IMR-90 (cell line): ENCODE results near the gene PRKCE. TPM values are rescaled to one million over a fixed set of nuclear protein-coding genes. Genes with fewer than 3 reads are reported as not detected.

Experiments used
- ATAC-seq: fragments of 200-7000 bp; cut with Tn5 transposase; 2 replicates; pipeline ENCODE4 v1.9.1; 2020; ENCODE audit warnings: low read depth, mild to moderate bottlenecking, moderate library complexity
- BruUV-seq: library from RNA; stranded (reverse); fragments of 400-500 nt; replicated peaks from 2 replicates; lab custom pipeline; 2021; lab: Mats Ljungman, UMichigan
- CTCF ChIA-PET: fragments of 300-600 bp; formaldehyde crosslinking; extraction: SDS; loops from one replicate; lab custom pipeline; 2021; ENCODE audit warnings: antibody characterized with exemption; lab: Yijun Ruan, JAX
- POLR2A ChIA-PET: fragments of 300-600 bp; sonication (Branson Sonifier 250); formaldehyde crosslinking; loops from one replicate; lab custom pipeline; 2022; ENCODE audit warnings: antibody characterized with exemption; ENCODE audit not compliant: unreplicated experiment; lab: Charles Lee
- DNase-seq: peaks from one replicate; pipeline ENCODE4 v3.0.0; 2013
- H2AFZ ChIP-seq: replicated peaks from 2 replicates; pipeline ENCODE3; 2013; ENCODE audit warnings: low read length, mild to moderate bottlenecking; ENCODE audit not compliant: poor library complexity
- H2AK5ac ChIP-seq: 2 replicates; pipeline ENCODE4 v1.6.1; 2013; ENCODE audit warnings: low read depth, low read length, inconsistent platforms
- H2AK9ac ChIP-seq: replicated peaks from 2 replicates; pipeline ENCODE3; 2013; ENCODE audit warnings: mild to moderate bottlenecking, low read depth, low read length, moderate library complexity; ENCODE audit not compliant: poor library complexity
- H2BK120ac ChIP-seq: 2 replicates; pipeline ENCODE4 v1.6.1; 2013; ENCODE audit warnings: low read depth, low read length, inconsistent platforms
- H2BK15ac ChIP-seq: 3 replicates; pipeline ENCODE4 v1.6.1; 2013; ENCODE audit warnings: low read depth, low read length, inconsistent platforms
- H2BK20ac ChIP-seq: 2 replicates; pipeline ENCODE4 v1.6.1; 2013; ENCODE audit warnings: low read depth, mild to moderate bottlenecking, inconsistent platforms, low read length, moderate library complexity
- H2BK5ac ChIP-seq: 2 replicates; pipeline ENCODE4 v1.6.1; 2013; ENCODE audit warnings: mild to moderate bottlenecking, low read depth, low read length, inconsistent platforms; ENCODE audit not compliant: poor library complexity, severe bottlenecking
- H3K14ac ChIP-seq: replicated peaks from 2 replicates; pipeline ENCODE4 v1.6.1; 2013; ENCODE audit warnings: low read depth, low read length, inconsistent platforms
- H3K18ac ChIP-seq: 2 replicates; pipeline ENCODE4 v1.6.1; 2013; ENCODE audit warnings: low read depth, low read length, control low read depth
- H3K23ac ChIP-seq: 2 replicates; pipeline ENCODE4 v1.6.1; 2013; ENCODE audit warnings: low read depth, low read length, inconsistent platforms
- H3K27ac ChIP-seq: 2 replicates; pipeline ENCODE4 v1.5.1; 2013; ENCODE audit warnings: mild to moderate bottlenecking, control low read depth, low read length; ENCODE audit not compliant: insufficient read depth
- H3K27me3 ChIP-seq: 2 replicates; pipeline ENCODE4 v1.6.1; 2013; ENCODE audit warnings: low read length; ENCODE audit not compliant: control insufficient read depth, insufficient read depth
- H3K36me3 ChIP-seq: 2 replicates; pipeline ENCODE4 v1.6.1; 2013; ENCODE audit warnings: low read length, mixed read lengths; ENCODE audit not compliant: control insufficient read depth, insufficient read depth
- H3K4ac ChIP-seq: 2 replicates; pipeline ENCODE4 v1.6.1; 2013; ENCODE audit warnings: low read depth, low read length, inconsistent platforms
- H3K4me1 ChIP-seq: 2 replicates; pipeline ENCODE4 v1.6.1; 2013; ENCODE audit warnings: low read length, mixed read lengths; ENCODE audit not compliant: control insufficient read depth, insufficient read depth
- H3K4me2 ChIP-seq: 2 replicates; pipeline ENCODE4 v1.6.1; 2013; ENCODE audit warnings: low read depth, mild to moderate bottlenecking, control low read depth, low read length, moderate library complexity
- H3K4me3 ChIP-seq: 2 replicates; pipeline ENCODE4 v1.5.1; 2013; ENCODE audit warnings: low read depth, mild to moderate bottlenecking, control low read depth, low read length, moderate library complexity; ENCODE audit not compliant: insufficient read depth
- H3K56ac ChIP-seq: 2 replicates; pipeline ENCODE4 v1.6.1; 2013; ENCODE audit warnings: low read length, inconsistent platforms; ENCODE audit not compliant: insufficient read depth; ENCODE audit errors: extremely low read depth
- H3K79me1 ChIP-seq, 2 experiments: 2 replicates each; pipeline ENCODE4 v1.6.1; 2013; ENCODE audit warnings: low read length in 2 of 2, inconsistent platforms in 1 of 2, low read depth in 1 of 2
- H3K9ac ChIP-seq: 2 replicates; pipeline ENCODE4 v1.6.1; 2013; ENCODE audit warnings: low read depth, low read length, control low read depth
- H3K9me1 ChIP-seq: 2 replicates; pipeline ENCODE4 v1.6.1; 2013; ENCODE audit warnings: low read length, inconsistent platforms; ENCODE audit not compliant: insufficient read depth
- H3K9me3 ChIP-seq: 2 replicates; pipeline ENCODE4 v1.6.1; 2013; ENCODE audit warnings: low read length; ENCODE audit not compliant: control insufficient read depth, insufficient read depth
- H4K20me1 ChIP-seq: 2 replicates; pipeline ENCODE4 v1.6.1; 2013; ENCODE audit warnings: low read length, inconsistent platforms; ENCODE audit not compliant: insufficient read depth
- H4K5ac ChIP-seq: 2 replicates; pipeline ENCODE4 v1.6.1; 2013; ENCODE audit warnings: mild to moderate bottlenecking, low read depth, low read length, control low read depth
- H4K8ac ChIP-seq, 2 experiments: 2 replicates each; pipeline ENCODE4 v1.6.1; 2013; ENCODE audit warnings: low read depth in 2 of 2, low read length in 2 of 2, control low read depth in 1 of 2, inconsistent platforms in 1 of 2
- H4K91ac ChIP-seq: 2 replicates; pipeline ENCODE4 v1.6.1; 2013; ENCODE audit warnings: low read depth, low read length, inconsistent platforms; ENCODE audit not compliant: insufficient read depth
- CEBPB ChIP-seq: IDR thresholded peaks from 2 replicates; pipeline ENCODE4 v1.6.1; 2012; ENCODE audit warnings: low read depth, low read length, improper control_type of control experiment
- FOS ChIP-seq: fragments of 150-350 bp; IDR thresholded peaks from 2 replicates; pipeline ENCODE4 v1.6.1; 2016; ENCODE audit warnings: low read depth, low read length
- MAZ ChIP-seq: IDR thresholded peaks from 2 replicates; pipeline ENCODE4 v1.6.1; 2012; ENCODE audit warnings: low read depth, mild to moderate bottlenecking, low read length, improper control_type of control experiment, moderate library complexity, borderline replicate concordance
- MXI1 ChIP-seq: IDR thresholded peaks from 2 replicates; pipeline ENCODE4 v1.6.1; 2012; ENCODE audit warnings: low read depth, mild to moderate bottlenecking, low read length, moderate library complexity, borderline replicate concordance
- NFE2L2 ChIP-seq: fragments of 150-350 bp; IDR thresholded peaks from 2 replicates; pipeline ENCODE4 v1.6.1; 2016; ENCODE audit warnings: low read depth, mild to moderate bottlenecking, low read length
- RAD21 ChIP-seq: IDR thresholded peaks from 2 replicates; pipeline ENCODE4 v1.6.1; 2012; ENCODE audit warnings: low read length, improper control_type of control experiment
- RCOR1 ChIP-seq: IDR thresholded peaks from 2 replicates; pipeline ENCODE4 v1.6.1; 2012; ENCODE audit warnings: mild to moderate bottlenecking, low read length, improper control_type of control experiment; ENCODE audit not compliant: insufficient replicate concordance
- SMC3 ChIP-seq: fragments of 150-350 bp; IDR thresholded peaks from 2 replicates; pipeline ENCODE4 v1.6.1; 2016; ENCODE audit warnings: low read depth, mild to moderate bottlenecking, antibody characterized with exemption, low read length, moderate library complexity
- WGBS, 2 experiments: methylation state at CpG; one replicate each; pipeline versions ENCODE4 v1.1.5 to v1.1.7; 2013; ENCODE audit warnings: missing lambda C conversion rate in 2 of 2; ENCODE audit not compliant: insufficient read length in 1 of 2; ENCODE audit errors: extremely low coverage in 2 of 2; 5-methylcytosine and 5-hydroxymethylcytosine counted together
- dilution Hi-C: fragments of 300-500 bp; cut with HindIII; formaldehyde crosslinking; loops from one replicate; pipeline ENCODE4 v1.14.3; 2018; ENCODE audit warnings: low sequenced_read_pairs; ENCODE audit not compliant: unreplicated experiment
- in situ Hi-C: fragments of 300-500 bp; cut with MboI; formaldehyde crosslinking; loops from 3 replicates; pipeline ENCODE4 v1.14.3; 2019; ENCODE audit warnings: low sequenced_read_pairs, inconsistent platforms, mixed read lengths
- intact Hi-C: fragments of 100-400 bp; cut with micrococcal nuclease; formaldehyde crosslinking; loops from 2 replicates; pipeline ENCODE4 v1.10.0; 2022
- polyA plus RNA-seq, 3 experiments: library from polyadenylated mRNA; depleted of rRNA; stranded (reverse); fragments of >200 nt; gene quantifications; 2 replicates each; pipeline ENCODE4 v1.2.3, GENCODE V29; 2012; ENCODE audit warnings: low replicate concordance in 1 of 3
- total RNA-seq: library from RNA; depleted of rRNA; stranded (reverse); fragments of >200 nt; gene quantifications from 2 replicates; pipeline ENCODE4 v1.2.3, GENCODE V29; 2012
- TF ChIP-seq, protein P1 (sequence below): fragments of 150-350 bp; IDR thresholded peaks from 2 replicates; pipeline ENCODE4 v1.6.1; 2016; ENCODE audit warnings: low read depth, mild to moderate bottlenecking, low read length, moderate library complexity, borderline replicate concordance
- TF ChIP-seq, protein P2 (sequence below): conservative IDR thresholded peaks from 2 replicates; pipeline ENCODE4 v1.5.1; 2012; ENCODE audit warnings: mild to moderate bottlenecking, low read depth, low read length, improper control_type of control experiment
- TF ChIP-seq, protein P3 (sequence below): fragments of 150-350 bp; IDR thresholded peaks from 2 replicates; pipeline ENCODE4 v1.6.1; 2017; ENCODE audit warnings: mild to moderate bottlenecking, antibody characterized with exemption, low read length, low read depth

Gene PRKCE
- total and polyA plus RNA-seq, 2 of the 4 experiments (the other 2 are of a cell fraction) = 8.1 to 32.4 TPM

DNA sequence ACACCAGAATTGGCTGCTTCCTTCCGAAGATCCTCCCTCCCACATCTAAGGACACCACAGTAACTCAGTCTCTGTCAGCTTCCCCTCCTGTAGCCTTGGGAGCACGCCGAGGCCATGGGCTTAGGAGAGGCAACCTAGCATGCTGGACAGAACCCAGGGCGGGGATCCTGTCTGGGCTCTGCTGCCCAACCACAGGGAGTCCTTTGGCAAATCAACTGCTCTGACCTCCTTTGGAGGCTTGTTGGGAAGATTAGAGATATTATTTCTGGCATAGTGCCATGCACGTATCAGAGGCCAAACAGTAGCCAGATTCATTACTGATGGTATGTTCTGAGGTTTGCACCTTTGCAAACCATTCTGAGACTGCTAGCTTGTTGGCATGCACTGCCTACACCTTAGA, 383.1 kb downstream of the PRKCE start:
- no peaks in the 10 kb centered on the region for H4K20me1 ChIP-seq
- ChIA-PET CTCF (no interaction called here), POLR2A (no interaction called here)
- intact Hi-C loops = no loop called here
- peaks cover 2% of the 10 kb centered on the region; the same call in 1 of the 2 replicates for H3K36me3 ChIP-seq
- H3K9me1 ChIP-seq = 0 out of 2 replicates have a peak, but pooled peaks cover 4% of the 10 kb centered on the region
- H3K14ac ChIP-seq = no peak overlapping the region
- H3K9me3 ChIP-seq = no peaks in the 10 kb centered on the region
- H2AFZ ChIP-seq = no peak overlapping the region
- no peak overlapping the region for H3K56ac ChIP-seq
- no peak overlapping the region for H4K91ac ChIP-seq
- no peak overlapping the region for H3K23ac ChIP-seq
- BruUV-seq = no TSS peak
- H3K4me2 ChIP-seq = no peak overlapping the region
- H2BK20ac ChIP-seq = no peak overlapping the region
- H2BK5ac ChIP-seq = no peak overlapping the region
- no peak overlapping the region for H3K4ac ChIP-seq
- dilution Hi-C loops = no loop called here
- H3K9ac ChIP-seq = no peak overlapping the region
- no peaks in the 10 kb centered on the region for H3K27me3 ChIP-seq
- H3K4me1 ChIP-seq = peaks cover 2% of the 10 kb centered on the region; the same call in 1 of the 2 replicates
- ATAC-seq (no peak), DNase-seq (no peak)
- no peak overlapping the region for H2BK120ac ChIP-seq
- no peak overlapping the region for H4K8ac ChIP-seq
- H3K27ac ChIP-seq = no peak overlapping the region
- H3K18ac ChIP-seq = no peak overlapping the region
- H3K79me1 ChIP-seq = no peaks in the 10 kb centered on the region; a peak in 1 of 4 replicates
- TF ChIP-seq NFE2L2 (no peak), RAD21 (no peak), MXI1 (no peak), MAZ (no peak), CEBPB (no peak), FOS (no peak), SMC3 (no peak), RCOR1 (no peak)
- TF ChIP-seq, protein P1, sequence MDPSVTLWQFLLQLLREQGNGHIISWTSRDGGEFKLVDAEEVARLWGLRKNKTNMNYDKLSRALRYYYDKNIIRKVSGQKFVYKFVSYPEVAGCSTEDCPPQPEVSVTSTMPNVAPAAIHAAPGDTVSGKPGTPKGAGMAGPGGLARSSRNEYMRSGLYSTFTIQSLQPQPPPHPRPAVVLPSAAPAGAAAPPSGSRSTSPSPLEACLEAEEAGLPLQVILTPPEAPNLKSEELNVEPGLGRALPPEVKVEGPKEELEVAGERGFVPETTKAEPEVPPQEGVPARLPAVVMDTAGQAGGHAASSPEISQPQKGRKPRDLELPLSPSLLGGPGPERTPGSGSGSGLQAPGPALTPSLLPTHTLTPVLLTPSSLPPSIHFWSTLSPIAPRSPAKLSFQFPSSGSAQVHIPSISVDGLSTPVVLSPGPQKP = no peak
- TF ChIP-seq, protein P2, sequence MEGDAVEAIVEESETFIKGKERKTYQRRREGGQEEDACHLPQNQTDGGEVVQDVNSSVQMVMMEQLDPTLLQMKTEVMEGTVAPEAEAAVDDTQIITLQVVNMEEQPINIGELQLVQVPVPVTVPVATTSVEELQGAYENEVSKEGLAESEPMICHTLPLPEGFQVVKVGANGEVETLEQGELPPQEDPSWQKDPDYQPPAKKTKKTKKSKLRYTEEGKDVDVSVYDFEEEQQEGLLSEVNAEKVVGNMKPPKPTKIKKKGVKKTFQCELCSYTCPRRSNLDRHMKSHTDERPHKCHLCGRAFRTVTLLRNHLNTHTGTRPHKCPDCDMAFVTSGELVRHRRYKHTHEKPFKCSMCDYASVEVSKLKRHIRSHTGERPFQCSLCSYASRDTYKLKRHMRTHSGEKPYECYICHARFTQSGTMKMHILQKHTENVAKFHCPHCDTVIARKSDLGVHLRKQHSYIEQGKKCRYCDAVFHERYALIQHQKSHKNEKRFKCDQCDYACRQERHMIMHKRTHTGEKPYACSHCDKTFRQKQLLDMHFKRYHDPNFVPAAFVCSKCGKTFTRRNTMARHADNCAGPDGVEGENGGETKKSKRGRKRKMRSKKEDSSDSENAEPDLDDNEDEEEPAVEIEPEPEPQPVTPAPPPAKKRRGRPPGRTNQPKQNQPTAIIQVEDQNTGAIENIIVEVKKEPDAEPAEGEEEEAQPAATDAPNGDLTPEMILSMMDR = no peak
- TF ChIP-seq, protein P3, sequence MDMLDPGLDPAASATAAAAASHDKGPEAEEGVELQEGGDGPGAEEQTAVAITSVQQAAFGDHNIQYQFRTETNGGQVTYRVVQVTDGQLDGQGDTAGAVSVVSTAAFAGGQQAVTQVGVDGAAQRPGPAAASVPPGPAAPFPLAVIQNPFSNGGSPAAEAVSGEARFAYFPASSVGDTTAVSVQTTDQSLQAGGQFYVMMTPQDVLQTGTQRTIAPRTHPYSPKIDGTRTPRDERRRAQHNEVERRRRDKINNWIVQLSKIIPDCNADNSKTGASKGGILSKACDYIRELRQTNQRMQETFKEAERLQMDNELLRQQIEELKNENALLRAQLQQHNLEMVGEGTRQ = no peak
- H2BK15ac ChIP-seq = no peak overlapping the region
- H3K4me3 ChIP-seq = no peak overlapping the region
- no peak overlapping the region for H4K5ac ChIP-seq
- no CpG with 5 or more reads among the region's 5 CpGs for WGBS, 2 experiments
- in situ Hi-C loops = no loop called here
- H2AK9ac ChIP-seq = no peak overlapping the region
- no peak overlapping the region for H2AK5ac ChIP-seq
